K562 (cell line): ENCODE results near the gene VDR. TPM values are rescaled to one million over a fixed set of nuclear protein-coding genes. Genes with fewer than 3 reads are reported as not detected.

ENCODE experiments used
- ATAC-seq: fragments of 200-7000 bp; cut with Tn5 transposase; 3 replicates; pipeline ENCODE4 v1.9.1; 2020; ENCODE audit warnings: moderate library complexity
- BruUV-seq: library from RNA; stranded (reverse); fragments of 400-500 nt; replicated peaks from 2 replicates; lab custom pipeline; 2021; lab: Mats Ljungman, UMichigan
- CTCF ChIA-PET: fragments of 300-600 bp; formaldehyde crosslinking; extraction: SDS; loops from one replicate; lab custom pipeline; 2021; ENCODE audit warnings: low intra/inter-chr PET ratio; lab: Yijun Ruan, JAX
- POLR2A ChIA-PET: fragments of 300-600, 350-650 bp; sonication (Branson Sonifier 250); formaldehyde crosslinking; extraction: SDS; loops from one replicate; lab custom pipeline; 2021; ENCODE audit warnings: antibody characterized with exemption, inconsistent platforms; lab: Yijun Ruan, JAX
- DNase-seq, 4 experiments: peaks; one replicate each; pipeline versions ENCODE4 v3.0.0 to v3.0.0-alpha.2; 2011 to 2018; ENCODE audit warnings: low spot score in 3 of 4, mixed read lengths in 3 of 4; ENCODE audit errors: extremely low read depth in 1 of 4
- FAIRE-seq: peaks from 2 replicates; lab custom pipeline; 2011; peaks lifted over from hg19 to GRCh38; lab: Jason Lieb, UNC
- H2AFZ ChIP-seq: 2 replicates; pipeline ENCODE4 v1.6.0; 2011; ENCODE audit warnings: low read depth, low read length, control low read depth, inconsistent platforms
- H3K27ac ChIP-seq: fragments of 200-600 bp; 3 replicates; pipeline ENCODE4 v1.8.0; 2011; ENCODE audit warnings: low read depth, mild to moderate bottlenecking, control low read depth, inconsistent platforms, low read length, moderate library complexity, mixed read lengths; ENCODE audit errors: extremely low read depth
- H3K27me3 ChIP-seq, 2 experiments: fragments of 300-600 bp in 1 of 2; 2 replicates in 1 of 2; 3 replicates in 1 of 2; pipeline versions ENCODE4 v1.6.0 to v1.8.0; 2011; ENCODE audit warnings: inconsistent platforms in 2 of 2, low read length in 2 of 2, mild to moderate bottlenecking in 1 of 2, mixed read lengths in 1 of 2, moderate library complexity in 1 of 2; ENCODE audit not compliant: control insufficient read depth in 2 of 2, insufficient read depth in 2 of 2
- H3K36me3 ChIP-seq: fragments of 300-600 bp; 3 replicates; pipeline ENCODE4 v1.8.0; 2011; ENCODE audit warnings: mild to moderate bottlenecking, low read length, inconsistent platforms; ENCODE audit not compliant: control insufficient read depth, insufficient read depth
- H3K4me1 ChIP-seq, 2 experiments: fragments of 200-600 bp in 1 of 2; replicated peaks in 1 of 2; 2 replicates in 1 of 2; 3 replicates in 1 of 2; pipeline versions ENCODE4 v1.5.1 to v1.8.0; 2011; ENCODE audit warnings: inconsistent platforms in 2 of 2, low read length in 2 of 2, mild to moderate bottlenecking in 1 of 2, mixed read lengths in 1 of 2, moderate library complexity in 1 of 2; ENCODE audit not compliant: control insufficient read depth in 2 of 2, insufficient read depth in 2 of 2
- H3K4me2 ChIP-seq: 2 replicates; pipeline ENCODE4 v1.6.1; 2011; ENCODE audit warnings: low read length, control low read depth, inconsistent platforms, mixed read lengths; ENCODE audit not compliant: insufficient read depth
- H3K4me3 ChIP-seq: fragments of 200-600 bp; sonication (generic), shearing (Covaris generic); 2 replicates; pipeline ENCODE4 v1.5.1; 2016; ENCODE audit warnings: control low read depth, inconsistent platforms
- H3K79me2 ChIP-seq: fragments of 200-600 bp; 3 replicates; pipeline ENCODE4 v1.8.0; 2011; ENCODE audit warnings: low read length, inconsistent platforms; ENCODE audit not compliant: control insufficient read depth, insufficient read depth
- H3K9ac ChIP-seq, 2 experiments: 2 replicates each; pipeline versions ENCODE4 v1.6.0 to v1.6.1; 2011; ENCODE audit warnings: low read depth in 2 of 2, low read length in 2 of 2, control low read depth in 1 of 2, inconsistent platforms in 1 of 2, mild to moderate bottlenecking in 1 of 2, mixed read lengths in 1 of 2; ENCODE audit not compliant: insufficient read depth in 1 of 2
- H3K9me1 ChIP-seq: one replicate; pipeline ENCODE4 v1.6.0; 2011; ENCODE audit warnings: inconsistent platforms, mild to moderate bottlenecking, low read length, moderate library complexity; ENCODE audit not compliant: control insufficient read depth, insufficient read depth
- H3K9me3 ChIP-seq: replicated peaks from 2 replicates; pipeline ENCODE4 v1.5.1; 2011; ENCODE audit warnings: low read depth, low read length, inconsistent platforms; ENCODE audit not compliant: control insufficient read depth, insufficient read depth
- H4K20me1 ChIP-seq: replicated peaks from 2 replicates; pipeline ENCODE4 v1.6.1; 2011; ENCODE audit warnings: low read length, inconsistent platforms, mixed read lengths; ENCODE audit not compliant: control insufficient read depth, insufficient read depth
- GATA2 ChIP-seq: sonication (generic); formaldehyde crosslinking; IDR thresholded peaks from 2 replicates; pipeline ENCODE4 v1.4.0; 2020; ENCODE audit warnings: mild to moderate bottlenecking, missing genetic modification reagents
- IFI16 ChIP-seq: fragments of 250-450 bp; sonication (Bioruptor Pico); IDR thresholded peaks from 2 replicates; pipeline ENCODE4 v2.1.2; 2022; ENCODE audit warnings: mild to moderate bottlenecking, inconsistent platforms
- MCM5 ChIP-seq: fragments of 450-650 bp; IDR thresholded peaks from 2 replicates; pipeline ENCODE4 v1.6.1; 2016; ENCODE audit warnings: low read depth
- NRF1 ChIP-seq, 2 experiments: fragments of 450-650 bp; IDR thresholded peaks in 1 of 2; conservative IDR thresholded peaks in 1 of 2; 2 replicates each; pipeline ENCODE4 v1.6.1; 2014; ENCODE audit warnings: mild to moderate bottlenecking in 2 of 2
- PML ChIP-seq: IDR thresholded peaks from 2 replicates; pipeline ENCODE4 v1.6.1; 2012; ENCODE audit warnings: low read length, inconsistent platforms
- SMC3 ChIP-seq: conservative IDR thresholded peaks from 2 replicates; pipeline ENCODE4 v1.6.1; 2011; ENCODE audit warnings: low read depth, low read length, improper control_type of control experiment; ENCODE audit not compliant: insufficient read depth
- ZNF699 ChIP-seq: fragments of 250-450 bp; sonication (Bioruptor Pico); IDR thresholded peaks from 2 replicates; pipeline ENCODE4 v1.8.0; 2021; ENCODE audit warnings: mild to moderate bottlenecking, moderate library complexity; ENCODE audit not compliant: insufficient replicate concordance
- WGBS: fragments of 100-300 bp; shearing (Covaris generic); methylation state at CpG from one replicate; pipeline ENCODE4 v1.1.6; 2016; ENCODE audit warnings: low coverage, mixed read lengths; ENCODE audit not compliant: insufficient coverage; ENCODE audit errors: missing lambda C conversion rate; 5-methylcytosine and 5-hydroxymethylcytosine counted together
- in situ Hi-C: fragments of 300-500 bp; cut with MboI; formaldehyde crosslinking; loops from 4 replicates; pipeline ENCODE4 v1.15.0; 2018; ENCODE audit warnings: inconsistent platforms, mixed read lengths
- intact Hi-C: fragments of 100-400 bp; cut with micrococcal nuclease; formaldehyde crosslinking; loops from 2 replicates; pipeline ENCODE4 v1.14.2; 2022
- polyA plus RNA-seq, 8 experiments: library from polyadenylated mRNA; depleted of rRNA in 4 of 8; stranded (reverse) in 5 of 8; unstranded in 3 of 8; fragments of >200 nt; fragmentation: Nextera tagmentation in 2 of 8; fragmentation: Illumina TruSeq in 1 of 8; extraction: Ambion mirVana in 2 of 8; extraction: Trizol in 1 of 8; gene quantifications; 2 replicates each; pipeline versions ENCODE4 v1.2.1 to v1.2.3, GENCODE V29; 2011 to 2014; ENCODE audit warnings: inconsistent platforms in 1 of 8, missing spikeins in 1 of 8
- total RNA-seq, 7 experiments: library from RNA; depleted of rRNA in 6 of 7; stranded (reverse); fragments of >200 nt in 6 of 7; fragmentation: Illumina TruSeq in 2 of 7; extraction: Trizol in 2 of 7; gene quantifications; 2 replicates each; pipeline versions ENCODE4 v1.2.1 to v1.2.3, GENCODE V29; 2011 to 2021; ENCODE audit warnings: low replicate concordance in 1 of 7
- TF ChIP-seq, protein P1 (sequence below): fragments of 450-650 bp; IDR thresholded peaks from 2 replicates; pipeline ENCODE4 v1.6.1; 2016

Gene VDR
- total and polyA plus RNA-seq, 9 of the 15 experiments (the other 6 are each of a cell fraction or from before 2014, with no cell fraction given), result 0.61 to 4.8 (median 2.0) TPM

- POLR2A ChIA-PET, result no interaction called here
- no peak overlapping the region for H3K4me2 ChIP-seq
- TF ChIP-seq GATA2 (CRISPR knock-in tag) (no peak), NRF1 (conservative IDR thresholded peaks at IDR 0.05 in 1 of 2, IDR thresholded peaks at IDR 0.05 in 1 of 2) (no peak), SMC3 (no peak), ZNF699 (no peak), PML (no peak), IFI16 (no peak), MCM5 (no peak)
- TF ChIP-seq, protein P1, sequence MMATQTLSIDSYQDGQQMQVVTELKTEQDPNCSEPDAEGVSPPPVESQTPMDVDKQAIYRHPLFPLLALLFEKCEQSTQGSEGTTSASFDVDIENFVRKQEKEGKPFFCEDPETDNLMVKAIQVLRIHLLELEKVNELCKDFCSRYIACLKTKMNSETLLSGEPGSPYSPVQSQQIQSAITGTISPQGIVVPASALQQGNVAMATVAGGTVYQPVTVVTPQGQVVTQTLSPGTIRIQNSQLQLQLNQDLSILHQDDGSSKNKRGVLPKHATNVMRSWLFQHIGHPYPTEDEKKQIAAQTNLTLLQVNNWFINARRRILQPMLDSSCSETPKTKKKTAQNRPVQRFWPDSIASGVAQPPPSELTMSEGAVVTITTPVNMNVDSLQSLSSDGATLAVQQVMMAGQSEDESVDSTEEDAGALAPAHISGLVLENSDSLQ, result no peak
- TF ChIP-seq, all 486 proteins: peak for 0
- intact Hi-C loops (no loop called here), in situ Hi-C loops (no loop called here)
- H3K4me3 ChIP-seq, result no peak overlapping the region
- WGBS, result 47% methylated on average over 2 of the region's 2 CpGs
- H3K36me3 ChIP-seq, result no peaks in the 10 kb centered on the region
- H3K79me2 ChIP-seq, result no peaks in the 10 kb centered on the region
- no peak overlapping the region for H2AFZ ChIP-seq
- FAIRE-seq, result no peak
- H3K27ac ChIP-seq, result no peak overlapping the region
- peaks cover 6 to 15% of the 10 kb centered on the region in 2 experiments for H3K4me1 ChIP-seq
- no TSS peak for BruUV-seq
- no peaks in the 10 kb centered on the region for H3K9me1 ChIP-seq
- CTCF ChIA-PET, result no interaction called here
- H3K9ac ChIP-seq, result no peak overlapping the region
- no peaks in the 10 kb centered on the region for H3K9me3 ChIP-seq
- DNase-seq, result no peak
- no peak for ATAC-seq
- H3K27me3 ChIP-seq, result no peaks in the 10 kb centered on the region; a peak in 1 of 5 replicates
- 0 out of 2 replicates have a peak, but pooled peaks cover 3% of the 10 kb centered on the region for H4K20me1 ChIP-seq
Measured at GRCh38 chr12:47881051-47881450, 23.7 kb downstream of the VDR start.
